ENCODE results near the gene ZFHX2. TPM values are rescaled to one million over a fixed set of nuclear protein-coding genes. Genes with fewer than 3 reads are reported as not detected.

The ZFHX2 gene
- total and polyA plus RNA-seq, 2 of the 13 experiments (the other 11 are each of a cell fraction or from before 2014, with no cell fraction given): 0.17 to 0.44 TPM

DNA sequence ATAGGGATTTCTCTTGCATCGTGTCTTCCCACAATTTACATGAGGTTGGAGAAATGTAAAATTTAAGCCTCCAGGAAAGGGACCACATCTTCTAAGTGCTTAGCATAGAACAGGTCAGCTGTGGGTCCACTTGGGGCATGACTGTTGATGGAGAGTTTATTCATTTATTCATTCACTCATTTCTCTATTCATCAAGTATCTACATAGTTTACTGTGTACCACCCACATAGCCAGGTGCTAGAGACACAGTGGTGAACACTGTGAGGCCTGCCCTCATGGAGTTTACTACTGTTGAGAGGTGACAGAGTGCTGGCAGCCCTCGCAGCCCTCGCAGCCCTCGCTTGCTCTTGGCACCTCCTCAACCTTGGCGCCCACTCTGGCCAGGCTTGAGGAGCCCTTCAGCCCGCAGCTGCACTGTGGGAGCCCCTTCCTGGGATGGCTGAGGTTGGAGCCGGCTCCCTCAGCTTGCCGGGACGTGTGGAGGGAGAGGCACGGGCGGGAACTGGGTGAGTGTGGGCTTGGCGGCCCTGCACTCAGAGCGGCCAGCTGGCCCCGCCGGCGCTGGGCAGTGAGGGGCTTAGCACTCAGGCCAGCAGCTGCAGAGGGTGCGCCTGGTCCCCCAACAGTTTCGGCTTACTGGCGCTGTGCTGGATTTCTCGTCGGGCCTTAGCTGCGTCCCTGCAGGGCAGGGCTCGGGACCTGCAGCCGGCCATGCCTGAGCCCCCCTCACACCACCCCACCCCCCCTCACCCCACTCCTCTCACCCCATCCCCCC is 28.8 kb upstream of the ZFHX2 start (continued):
- TF ChIP-seq, protein P1, sequence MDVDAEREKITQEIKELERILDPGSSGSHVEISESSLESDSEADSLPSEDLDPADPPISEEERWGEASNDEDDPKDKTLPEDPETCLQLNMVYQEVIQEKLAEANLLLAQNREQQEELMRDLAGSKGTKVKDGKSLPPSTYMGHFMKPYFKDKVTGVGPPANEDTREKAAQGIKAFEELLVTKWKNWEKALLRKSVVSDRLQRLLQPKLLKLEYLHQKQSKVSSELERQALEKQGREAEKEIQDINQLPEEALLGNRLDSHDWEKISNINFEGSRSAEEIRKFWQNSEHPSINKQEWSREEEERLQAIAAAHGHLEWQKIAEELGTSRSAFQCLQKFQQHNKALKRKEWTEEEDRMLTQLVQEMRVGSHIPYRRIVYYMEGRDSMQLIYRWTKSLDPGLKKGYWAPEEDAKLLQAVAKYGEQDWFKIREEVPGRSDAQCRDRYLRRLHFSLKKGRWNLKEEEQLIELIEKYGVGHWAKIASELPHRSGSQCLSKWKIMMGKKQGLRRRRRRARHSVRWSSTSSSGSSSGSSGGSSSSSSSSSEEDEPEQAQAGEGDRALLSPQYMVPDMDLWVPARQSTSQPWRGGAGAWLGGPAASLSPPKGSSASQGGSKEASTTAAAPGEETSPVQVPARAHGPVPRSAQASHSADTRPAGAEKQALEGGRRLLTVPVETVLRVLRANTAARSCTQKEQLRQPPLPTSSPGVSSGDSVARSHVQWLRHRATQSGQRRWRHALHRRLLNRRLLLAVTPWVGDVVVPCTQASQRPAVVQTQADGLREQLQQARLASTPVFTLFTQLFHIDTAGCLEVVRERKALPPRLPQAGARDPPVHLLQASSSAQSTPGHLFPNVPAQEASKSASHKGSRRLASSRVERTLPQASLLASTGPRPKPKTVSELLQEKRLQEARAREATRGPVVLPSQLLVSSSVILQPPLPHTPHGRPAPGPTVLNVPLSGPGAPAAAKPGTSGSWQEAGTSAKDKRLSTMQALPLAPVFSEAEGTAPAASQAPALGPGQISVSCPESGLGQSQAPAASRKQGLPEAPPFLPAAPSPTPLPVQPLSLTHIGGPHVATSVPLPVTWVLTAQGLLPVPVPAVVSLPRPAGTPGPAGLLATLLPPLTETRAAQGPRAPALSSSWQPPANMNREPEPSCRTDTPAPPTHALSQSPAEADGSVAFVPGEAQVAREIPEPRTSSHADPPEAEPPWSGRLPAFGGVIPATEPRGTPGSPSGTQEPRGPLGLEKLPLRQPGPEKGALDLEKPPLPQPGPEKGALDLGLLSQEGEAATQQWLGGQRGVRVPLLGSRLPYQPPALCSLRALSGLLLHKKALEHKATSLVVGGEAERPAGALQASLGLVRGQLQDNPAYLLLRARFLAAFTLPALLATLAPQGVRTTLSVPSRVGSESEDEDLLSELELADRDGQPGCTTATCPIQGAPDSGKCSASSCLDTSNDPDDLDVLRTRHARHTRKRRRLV (CRISPR knock-in tag; IDR thresholded peaks at IDR 0.05): peak; percentile 71; the same call in 1 of the 2 replicates
- TF ChIP-seq SCMH1 (CRISPR knock-in tag; IDR thresholded peaks at IDR 0.05; ENCODE audit: borderline replicate concordance) (no peak), POLR2AphosphoS5 (IDR thresholded peaks at IDR 0.05; ENCODE audit: low read depth, low read length) (peak; percentile 61; the same call in 1 of the 2 replicates), JUND (CRISPR knock-in tag; IDR thresholded peaks at IDR 0.05) (0 out of 2 replicates have a peak, but pooled peaks have one; percentile 50), POLR2G (IDR thresholded peaks at IDR 0.05; ENCODE audit: low read depth, low read length) (peak; percentile 57; the same call in 1 of the 2 replicates), HNRNPK (IDR thresholded peaks at IDR 0.05; ENCODE audit: low read depth, low read length, poor library complexity, severe bottlenecking) (peak; percentile 100), CBX1 (IDR thresholded peaks at IDR 0.05; ENCODE audit: low read depth) (no peak), SIX4 (CRISPR knock-in tag; IDR thresholded peaks at IDR 0.05) (no peak), CEBPG (CRISPR knock-in tag; IDR thresholded peaks at IDR 0.05) (no peak)
- TF ChIP-seq, protein P2, sequence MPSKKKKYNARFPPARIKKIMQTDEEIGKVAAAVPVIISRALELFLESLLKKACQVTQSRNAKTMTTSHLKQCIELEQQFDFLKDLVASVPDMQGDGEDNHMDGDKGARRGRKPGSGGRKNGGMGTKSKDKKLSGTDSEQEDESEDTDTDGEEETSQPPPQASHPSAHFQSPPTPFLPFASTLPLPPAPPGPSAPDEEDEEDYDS (CRISPR knock-in tag; IDR thresholded peaks at IDR 0.05): 0 out of 2 replicates have a peak, but pooled peaks have one; percentile 9
- TF ChIP-seq, protein P3, sequence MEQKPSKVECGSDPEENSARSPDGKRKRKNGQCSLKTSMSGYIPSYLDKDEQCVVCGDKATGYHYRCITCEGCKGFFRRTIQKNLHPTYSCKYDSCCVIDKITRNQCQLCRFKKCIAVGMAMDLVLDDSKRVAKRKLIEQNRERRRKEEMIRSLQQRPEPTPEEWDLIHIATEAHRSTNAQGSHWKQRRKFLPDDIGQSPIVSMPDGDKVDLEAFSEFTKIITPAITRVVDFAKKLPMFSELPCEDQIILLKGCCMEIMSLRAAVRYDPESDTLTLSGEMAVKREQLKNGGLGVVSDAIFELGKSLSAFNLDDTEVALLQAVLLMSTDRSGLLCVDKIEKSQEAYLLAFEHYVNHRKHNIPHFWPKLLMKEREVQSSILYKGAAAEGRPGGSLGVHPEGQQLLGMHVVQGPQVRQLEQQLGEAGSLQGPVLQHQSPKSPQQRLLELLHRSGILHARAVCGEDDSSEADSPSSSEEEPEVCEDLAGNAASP (CRISPR knock-in tag; IDR thresholded peaks at IDR 0.05; ENCODE audit: borderline replicate concordance): no peak
- TF ChIP-seq, protein P4, sequence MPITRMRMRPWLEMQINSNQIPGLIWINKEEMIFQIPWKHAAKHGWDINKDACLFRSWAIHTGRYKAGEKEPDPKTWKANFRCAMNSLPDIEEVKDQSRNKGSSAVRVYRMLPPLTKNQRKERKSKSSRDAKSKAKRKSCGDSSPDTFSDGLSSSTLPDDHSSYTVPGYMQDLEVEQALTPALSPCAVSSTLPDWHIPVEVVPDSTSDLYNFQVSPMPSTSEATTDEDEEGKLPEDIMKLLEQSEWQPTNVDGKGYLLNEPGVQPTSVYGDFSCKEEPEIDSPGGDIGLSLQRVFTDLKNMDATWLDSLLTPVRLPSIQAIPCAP (CRISPR knock-in tag; IDR thresholded peaks at IDR 0.05; ENCODE audit: low read depth): no peak
- TF ChIP-seq, protein P5, sequence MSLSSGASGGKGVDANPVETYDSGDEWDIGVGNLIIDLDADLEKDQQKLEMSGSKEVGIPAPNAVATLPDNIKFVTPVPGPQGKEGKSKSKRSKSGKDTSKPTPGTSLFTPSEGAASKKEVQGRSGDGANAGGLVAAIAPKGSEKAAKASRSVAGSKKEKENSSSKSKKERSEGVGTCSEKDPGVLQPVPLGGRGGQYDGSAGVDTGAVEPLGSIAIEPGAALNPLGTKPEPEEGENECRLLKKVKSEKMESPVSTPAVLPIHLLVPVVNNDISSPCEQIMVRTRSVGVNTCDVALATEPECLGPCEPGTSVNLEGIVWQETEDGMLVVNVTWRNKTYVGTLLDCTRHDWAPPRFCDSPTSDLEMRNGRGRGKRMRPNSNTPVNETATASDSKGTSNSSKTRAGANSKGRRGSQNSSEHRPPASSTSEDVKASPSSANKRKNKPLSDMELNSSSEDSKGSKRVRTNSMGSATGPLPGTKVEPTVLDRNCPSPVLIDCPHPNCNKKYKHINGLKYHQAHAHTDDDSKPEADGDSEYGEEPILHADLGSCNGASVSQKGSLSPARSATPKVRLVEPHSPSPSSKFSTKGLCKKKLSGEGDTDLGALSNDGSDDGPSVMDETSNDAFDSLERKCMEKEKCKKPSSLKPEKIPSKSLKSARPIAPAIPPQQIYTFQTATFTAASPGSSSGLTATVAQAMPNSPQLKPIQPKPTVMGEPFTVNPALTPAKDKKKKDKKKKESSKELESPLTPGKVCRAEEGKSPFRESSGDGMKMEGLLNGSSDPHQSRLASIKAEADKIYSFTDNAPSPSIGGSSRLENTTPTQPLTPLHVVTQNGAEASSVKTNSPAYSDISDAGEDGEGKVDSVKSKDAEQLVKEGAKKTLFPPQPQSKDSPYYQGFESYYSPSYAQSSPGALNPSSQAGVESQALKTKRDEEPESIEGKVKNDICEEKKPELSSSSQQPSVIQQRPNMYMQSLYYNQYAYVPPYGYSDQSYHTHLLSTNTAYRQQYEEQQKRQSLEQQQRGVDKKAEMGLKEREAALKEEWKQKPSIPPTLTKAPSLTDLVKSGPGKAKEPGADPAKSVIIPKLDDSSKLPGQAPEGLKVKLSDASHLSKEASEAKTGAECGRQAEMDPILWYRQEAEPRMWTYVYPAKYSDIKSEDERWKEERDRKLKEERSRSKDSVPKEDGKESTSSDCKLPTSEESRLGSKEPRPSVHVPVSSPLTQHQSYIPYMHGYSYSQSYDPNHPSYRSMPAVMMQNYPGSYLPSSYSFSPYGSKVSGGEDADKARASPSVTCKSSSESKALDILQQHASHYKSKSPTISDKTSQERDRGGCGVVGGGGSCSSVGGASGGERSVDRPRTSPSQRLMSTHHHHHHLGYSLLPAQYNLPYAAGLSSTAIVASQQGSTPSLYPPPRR (CRISPR knock-in tag; IDR thresholded peaks at IDR 0.05; ENCODE audit: borderline replicate concordance): no peak
- TF ChIP-seq, protein P6, sequence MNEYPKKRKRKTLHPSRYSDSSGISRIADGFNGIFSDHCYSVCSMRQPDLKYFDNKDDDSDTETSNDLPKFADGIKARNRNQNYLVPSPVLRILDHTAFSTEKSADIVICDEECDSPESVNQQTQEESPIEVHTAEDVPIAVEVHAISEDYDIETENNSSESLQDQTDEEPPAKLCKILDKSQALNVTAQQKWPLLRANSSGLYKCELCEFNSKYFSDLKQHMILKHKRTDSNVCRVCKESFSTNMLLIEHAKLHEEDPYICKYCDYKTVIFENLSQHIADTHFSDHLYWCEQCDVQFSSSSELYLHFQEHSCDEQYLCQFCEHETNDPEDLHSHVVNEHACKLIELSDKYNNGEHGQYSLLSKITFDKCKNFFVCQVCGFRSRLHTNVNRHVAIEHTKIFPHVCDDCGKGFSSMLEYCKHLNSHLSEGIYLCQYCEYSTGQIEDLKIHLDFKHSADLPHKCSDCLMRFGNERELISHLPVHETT (CRISPR knock-in tag; conservative IDR thresholded peaks at IDR 0.05): no peak

All from HepG2 (cell line).